Retinal pigment epithelial cell (primary cell): ENCODE results near the gene ADD1.

Experiments used
- DNase-seq: peaks from one replicate; pipeline ENCODE4 v3.0.0-alpha.2; 2010; ENCODE audit warnings: low read depth
- H3K4me3 ChIP-seq: 2 replicates; pipeline ENCODE4 v1.5.1; 2011; ENCODE audit warnings: mild to moderate bottlenecking, low read length, control low read depth, moderate library complexity
- CTCF ChIP-seq: conservative IDR thresholded peaks from 2 replicates; pipeline ENCODE4 v1.5.1; 2011; ENCODE audit warnings: low read depth, low read length, control low read depth, inconsistent platforms

Gene ADD1

GRCh38 chr4:2829321-2829932 is 14.2 kb upstream of the ADD1 start:
- no peak for TF ChIP-seq CTCF
- no peak overlapping the region for H3K4me3 ChIP-seq
- no peak for DNase-seq

- H3K4me3 ChIP-seq: no peak overlapping the region
- no peak for TF ChIP-seq CTCF
- DNase-seq: no peak
Observed at GRCh38 chr4:2829933-2830451, 13.7 kb upstream of the ADD1 start.

- no peak overlapping the region for H3K4me3 ChIP-seq
- no peak for DNase-seq
- TF ChIP-seq CTCF: no peak
Observed at GRCh38 chr4:2830632-2831610, 12.7 kb upstream of the ADD1 start.

GRCh38 chr4:2831611-2832308 is 11.9 kb upstream of the ADD1 start:
- no peak for DNase-seq
- H3K4me3 ChIP-seq: no peak overlapping the region
- no peak for TF ChIP-seq CTCF

- no peak for TF ChIP-seq CTCF
Observed at GRCh38 chr4:2832309-2832980, 11.2 kb upstream of the ADD1 start.

GRCh38 chr4:2832981-2833670 is 10.5 kb upstream of the ADD1 start:
- no peak for TF ChIP-seq CTCF
- H3K4me3 ChIP-seq: no peak overlapping the region
- DNase-seq: no peak

More at GRCh38 chr4:2832309-2832980, 11.2 kb upstream of the ADD1 start:
- DNase-seq: no peak
- H3K4me3 ChIP-seq: no peak overlapping the region
